GM12878 (cell line): ENCODE measurements around the gene COL4A5.

ENCODE experiments used
- REST ChIP-seq: IDR thresholded peaks from 2 replicates; pipeline ENCODE4 v1.6.1; 2012; ENCODE audit warnings: mild to moderate bottlenecking, low read depth, low read length
- RFX5 ChIP-seq: IDR thresholded peaks from 2 replicates; pipeline ENCODE4 v1.6.1; 2011; ENCODE audit warnings: low read depth, low read length, improper control_type of control experiment
- ZNF207 ChIP-seq: fragments of 450-650 bp; IDR thresholded peaks from 2 replicates; pipeline ENCODE4 v1.6.1; 2014; ENCODE audit warnings: antibody characterized with exemption, mild to moderate bottlenecking, borderline replicate concordance

GRCh38 chrX:108397627-108398391, 41.8 kb upstream of the COL4A5 start:
- TF ChIP-seq REST, result no peak
- no peak for TF ChIP-seq RFX5
- no peak for TF ChIP-seq ZNF207
